ENCODE results near the gene TNFRSF1B.
"Not testable (repeated sequence)": the region's sequence is repeated elsewhere in the genome, so short reads cannot be mapped to it uniquely, and the experiment has no call there.

TNFRSF1B gene

GRCh38 chr1:12215118-12215961, 48.5 kb downstream of the TNFRSF1B start:
- H3K4me3 ChIP-seq (ENCODE audit: low read depth, low read length) = no peak overlapping the region
- TF ChIP-seq, protein P1, sequence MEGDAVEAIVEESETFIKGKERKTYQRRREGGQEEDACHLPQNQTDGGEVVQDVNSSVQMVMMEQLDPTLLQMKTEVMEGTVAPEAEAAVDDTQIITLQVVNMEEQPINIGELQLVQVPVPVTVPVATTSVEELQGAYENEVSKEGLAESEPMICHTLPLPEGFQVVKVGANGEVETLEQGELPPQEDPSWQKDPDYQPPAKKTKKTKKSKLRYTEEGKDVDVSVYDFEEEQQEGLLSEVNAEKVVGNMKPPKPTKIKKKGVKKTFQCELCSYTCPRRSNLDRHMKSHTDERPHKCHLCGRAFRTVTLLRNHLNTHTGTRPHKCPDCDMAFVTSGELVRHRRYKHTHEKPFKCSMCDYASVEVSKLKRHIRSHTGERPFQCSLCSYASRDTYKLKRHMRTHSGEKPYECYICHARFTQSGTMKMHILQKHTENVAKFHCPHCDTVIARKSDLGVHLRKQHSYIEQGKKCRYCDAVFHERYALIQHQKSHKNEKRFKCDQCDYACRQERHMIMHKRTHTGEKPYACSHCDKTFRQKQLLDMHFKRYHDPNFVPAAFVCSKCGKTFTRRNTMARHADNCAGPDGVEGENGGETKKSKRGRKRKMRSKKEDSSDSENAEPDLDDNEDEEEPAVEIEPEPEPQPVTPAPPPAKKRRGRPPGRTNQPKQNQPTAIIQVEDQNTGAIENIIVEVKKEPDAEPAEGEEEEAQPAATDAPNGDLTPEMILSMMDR (IDR thresholded peaks at IDR 0.05; ENCODE audit: low read depth, low read length) = no peak

- H3K4me3 ChIP-seq (ENCODE audit: low read depth, low read length) = no peak overlapping the region
- TF ChIP-seq, protein P1 (IDR thresholded peaks at IDR 0.05; ENCODE audit: low read depth, low read length) = no peak
Measured at GRCh38 chr1:12219800-12220199, 53.0 kb downstream of the TNFRSF1B start.

DNA sequence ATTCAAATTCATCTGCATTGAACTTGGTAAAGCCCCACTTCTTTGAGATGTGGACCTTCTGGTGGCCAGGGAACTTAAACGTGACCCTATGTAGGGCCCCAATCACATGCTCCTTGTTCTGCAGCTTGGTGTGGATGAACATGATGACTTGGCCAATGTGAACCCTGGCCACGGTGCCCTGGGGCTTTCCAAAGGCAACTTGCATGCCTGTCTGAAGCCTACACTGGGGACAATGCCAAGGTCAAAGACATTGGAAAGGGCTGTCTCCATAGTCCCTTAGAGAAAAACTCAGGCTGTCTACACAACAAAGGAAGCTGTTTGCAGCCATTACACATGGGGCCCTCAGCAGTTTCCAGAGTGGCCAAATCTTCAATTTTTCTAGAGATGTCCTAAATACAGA, 54.1 kb downstream of the TNFRSF1B start:
- no peak overlapping the region for H3K4me3 ChIP-seq (ENCODE audit: low read depth, low read length)

DNA sequence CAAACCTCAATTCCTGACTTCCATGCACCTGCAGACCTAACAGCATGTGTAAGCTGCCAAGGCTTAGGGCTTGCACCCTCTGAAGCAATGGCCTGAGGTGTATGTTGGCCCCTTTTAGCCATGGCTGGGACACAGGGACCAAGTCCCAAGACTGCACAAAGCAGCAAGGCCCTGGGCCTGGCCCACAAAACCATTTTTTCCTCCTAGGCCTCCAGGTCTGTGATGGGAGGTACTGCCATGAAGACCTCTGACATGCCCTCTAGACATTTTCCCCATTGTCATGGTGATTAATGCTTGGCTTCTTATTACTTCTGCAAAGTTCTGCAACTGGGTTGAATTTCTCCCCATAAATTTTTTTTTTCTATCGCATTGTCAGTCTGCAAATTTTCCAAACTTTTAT, 55.9 kb downstream of the TNFRSF1B start:
- not testable (repeated sequence) for H3K4me3 ChIP-seq (ENCODE audit: low read depth, low read length)

More for the DNA sequence above, 54.1 kb downstream of the TNFRSF1B start:
- TF ChIP-seq, protein P1 (IDR thresholded peaks at IDR 0.05; ENCODE audit: low read depth, low read length) = no peak

- not testable (repeated sequence) for H3K4me3 ChIP-seq (ENCODE audit: low read depth, low read length)
Measured at GRCh38 chr1:12224092-12224491, 57.3 kb downstream of the TNFRSF1B start.

DNA sequence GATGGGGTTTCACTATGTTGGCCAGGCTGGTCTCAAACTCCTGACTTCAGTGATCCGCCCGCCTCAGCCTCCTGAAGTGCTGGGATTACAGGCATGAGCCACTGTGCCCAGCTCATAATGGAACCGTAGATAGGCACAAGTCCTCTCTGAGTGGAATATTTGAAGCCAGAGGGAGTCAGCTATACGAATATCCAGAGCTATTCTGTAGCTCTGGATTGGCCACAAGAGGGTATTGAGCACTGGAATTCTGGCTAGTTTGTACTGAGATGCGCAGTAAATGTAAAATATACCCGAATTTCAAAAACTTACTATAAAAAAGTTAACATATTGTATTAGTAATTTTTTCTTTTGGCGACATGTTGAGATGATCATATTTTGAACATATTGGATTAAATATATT, 62.2 kb downstream of the TNFRSF1B start:
- H3K4me3 ChIP-seq (ENCODE audit: low read depth, low read length) = no peak overlapping the region
- TF ChIP-seq, protein P1 (IDR thresholded peaks at IDR 0.05; ENCODE audit: low read depth, low read length) = no peak

DNA sequence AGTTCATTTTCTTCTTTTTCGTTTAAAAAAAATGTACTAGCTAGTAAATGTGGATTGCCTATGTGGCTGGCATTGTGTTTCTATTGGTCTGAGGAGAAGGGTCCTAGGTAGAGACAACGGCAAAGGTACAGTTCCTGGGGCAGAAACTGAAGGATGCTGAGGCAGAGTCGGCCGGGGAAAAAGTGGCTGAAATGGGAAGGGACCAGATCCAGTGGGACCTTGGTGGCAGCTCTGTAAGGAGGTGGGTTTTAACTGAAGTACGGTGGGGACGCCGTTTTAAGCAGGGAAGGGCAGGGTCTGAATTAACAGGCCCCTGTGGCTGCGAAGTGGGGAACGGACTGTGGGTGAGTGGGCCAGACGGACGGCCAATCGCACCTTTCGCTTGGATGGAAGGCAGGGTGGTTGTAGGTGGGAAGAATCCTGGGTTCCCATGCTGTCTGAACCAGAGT, 62.6 kb downstream of the TNFRSF1B start:
- no peak overlapping the region for H3K4me3 ChIP-seq (ENCODE audit: low read depth, low read length)
- TF ChIP-seq, protein P1 (IDR thresholded peaks at IDR 0.05; ENCODE audit: low read depth, low read length) = no peak

DNA sequence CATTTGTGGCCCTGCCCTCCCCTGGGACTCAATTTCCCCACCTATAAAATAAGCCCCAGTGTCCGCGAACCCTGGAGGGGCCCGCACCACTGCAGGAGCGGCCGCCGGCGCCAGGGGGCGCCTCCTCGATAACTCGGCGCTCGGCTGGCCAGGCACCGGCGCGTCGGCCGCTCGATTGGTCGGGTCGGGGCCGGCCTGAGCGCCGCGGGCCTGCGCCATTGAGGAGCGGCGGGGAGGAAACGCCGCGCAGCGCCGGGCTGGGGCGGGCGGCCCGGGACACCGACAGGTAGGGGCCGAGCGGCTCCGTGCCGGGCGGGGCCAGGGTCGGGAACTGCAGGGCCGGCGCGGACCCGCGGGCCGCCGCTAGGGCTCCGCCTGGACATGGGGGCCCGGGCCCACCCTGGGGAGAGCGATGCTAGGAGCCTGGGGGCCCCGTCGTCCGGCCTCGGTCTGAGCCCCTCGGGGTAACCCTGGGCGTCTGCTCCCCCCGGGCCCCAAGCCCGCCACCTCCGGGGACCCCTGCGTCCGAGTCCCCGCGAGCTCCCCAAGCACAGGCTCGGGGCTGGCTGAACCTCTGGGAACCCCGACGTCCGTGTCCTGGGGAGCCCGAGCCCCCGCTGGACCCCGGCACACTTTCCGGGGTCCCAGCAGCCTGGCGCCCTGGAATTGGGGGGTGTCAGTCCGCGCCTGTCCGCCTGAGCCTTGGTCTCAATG, 63.2 kb downstream of the TNFRSF1B start, which contains the start of gene VPS13D:
Gene VPS13D (plus strand): TSS at position 196 of the 714 bp plus-strand sequence. CDS start 4,237 bp downstream, outside the sequence.
- peak within 1 kb of the TSS; percentile 97 for H3K4me3 ChIP-seq (ENCODE audit: low read depth, low read length)
- TF ChIP-seq, protein P1 (IDR thresholded peaks at IDR 0.05; ENCODE audit: low read depth, low read length) = peak; percentile 88
